ENCODE measurements around the gene CCT5. TPM values are rescaled to one million over a fixed set of nuclear protein-coding genes. Genes with fewer than 3 reads are reported as not detected.

Gene CCT5
- total and polyA plus RNA-seq, 2 donors (not counting 1 experiment from before 2014, with no cell fraction given) = 74.3 to 77.7 TPM

GRCh38 chr5:10300246-10300645, 50.2 kb downstream of the CCT5 start:
- intact Hi-C loops (cut with micrococcal nuclease) = no loop called here
- Histone ChIP-seq H3K27me3 (replicated peaks in 1 of 4; ENCODE audit: control extremely low read depth in 1 of 4, control insufficient read depth in 3 of 4, insufficient read depth in 4 of 4, low read length in 3 of 4) (no peaks in the 10 kb centered on the region), H3K4me2 (replicated peaks; ENCODE audit: low read depth, low read length, poor library complexity, severe bottlenecking) (no peak overlapping the region), H3K4me1 (ENCODE audit: control insufficient read depth in 2 of 2, insufficient read depth in 2 of 2, low read length in 2 of 2) (no peaks in the 10 kb centered on the region), H3K27ac (ENCODE audit: low read length in 2 of 2) (no peak overlapping the region), H3K9ac (ENCODE audit: low read length) (no peak overlapping the region), H3K4me3 (ENCODE audit: control extremely low read depth in 1 of 5, extremely low read depth in 1 of 5, insufficient read depth in 1 of 5, low read depth in 2 of 5, low read length in 4 of 5) (no peak overlapping the region), H2AFZ (ENCODE audit: insufficient read depth, low read depth, low read length, poor library complexity, severe bottlenecking) (no peak overlapping the region), H4K20me1 (ENCODE audit: control insufficient read depth, insufficient read depth, low read length, poor library complexity, severe bottlenecking) (no peaks in the 10 kb centered on the region), H3K79me2 (ENCODE audit: control insufficient read depth, insufficient read depth, low read length) (no peaks in the 10 kb centered on the region), H3K9me3 (ENCODE audit: control extremely low read depth in 1 of 3, control insufficient read depth in 2 of 3, insufficient read depth in 1 of 3, low read length in 2 of 3) (peaks cover 0 to 2% (median 0%) of the 10 kb centered on the region in 3 donors), H3K36me3 (replicated peaks in 1 of 2; ENCODE audit: control extremely low read depth in 1 of 2, control insufficient read depth in 1 of 2, extremely low read depth in 1 of 2, insufficient read depth in 2 of 2, low read length in 1 of 2) (no peaks in the 10 kb centered on the region)
- ATAC-seq (ENCODE audit: low read depth) = no peak
- TF ChIP-seq EZH2 (IDR thresholded peaks at IDR 0.05; ENCODE audit: borderline replicate concordance, insufficient read depth, low read depth, low read length, poor library complexity, severe bottlenecking) = no peak
- TF ChIP-seq, protein P1, sequence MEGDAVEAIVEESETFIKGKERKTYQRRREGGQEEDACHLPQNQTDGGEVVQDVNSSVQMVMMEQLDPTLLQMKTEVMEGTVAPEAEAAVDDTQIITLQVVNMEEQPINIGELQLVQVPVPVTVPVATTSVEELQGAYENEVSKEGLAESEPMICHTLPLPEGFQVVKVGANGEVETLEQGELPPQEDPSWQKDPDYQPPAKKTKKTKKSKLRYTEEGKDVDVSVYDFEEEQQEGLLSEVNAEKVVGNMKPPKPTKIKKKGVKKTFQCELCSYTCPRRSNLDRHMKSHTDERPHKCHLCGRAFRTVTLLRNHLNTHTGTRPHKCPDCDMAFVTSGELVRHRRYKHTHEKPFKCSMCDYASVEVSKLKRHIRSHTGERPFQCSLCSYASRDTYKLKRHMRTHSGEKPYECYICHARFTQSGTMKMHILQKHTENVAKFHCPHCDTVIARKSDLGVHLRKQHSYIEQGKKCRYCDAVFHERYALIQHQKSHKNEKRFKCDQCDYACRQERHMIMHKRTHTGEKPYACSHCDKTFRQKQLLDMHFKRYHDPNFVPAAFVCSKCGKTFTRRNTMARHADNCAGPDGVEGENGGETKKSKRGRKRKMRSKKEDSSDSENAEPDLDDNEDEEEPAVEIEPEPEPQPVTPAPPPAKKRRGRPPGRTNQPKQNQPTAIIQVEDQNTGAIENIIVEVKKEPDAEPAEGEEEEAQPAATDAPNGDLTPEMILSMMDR (IDR thresholded peaks at IDR 0.05) = no peak
- H3K4me1 Mint-ChIP-seq = no peaks in the 10 kb centered on the region
- CTCF ChIA-PET = no interaction called here
- H3K27ac Mint-ChIP-seq = no peak overlapping the region
- POLR2A ChIA-PET = no interaction called here
- H3K9me3 Mint-ChIP-seq (ENCODE audit: insufficient read depth) = no peaks in the 10 kb centered on the region
- no peak for DNase-seq
- no peak overlapping the region for H3K4me3 Mint-ChIP-seq
- peaks cover 19% of the 10 kb centered on the region for H3K27me3 Mint-ChIP-seq
- WGBS (ENCODE audit: insufficient coverage) = 98% methylated on average over 5 of the region's 5 CpGs

DNA sequence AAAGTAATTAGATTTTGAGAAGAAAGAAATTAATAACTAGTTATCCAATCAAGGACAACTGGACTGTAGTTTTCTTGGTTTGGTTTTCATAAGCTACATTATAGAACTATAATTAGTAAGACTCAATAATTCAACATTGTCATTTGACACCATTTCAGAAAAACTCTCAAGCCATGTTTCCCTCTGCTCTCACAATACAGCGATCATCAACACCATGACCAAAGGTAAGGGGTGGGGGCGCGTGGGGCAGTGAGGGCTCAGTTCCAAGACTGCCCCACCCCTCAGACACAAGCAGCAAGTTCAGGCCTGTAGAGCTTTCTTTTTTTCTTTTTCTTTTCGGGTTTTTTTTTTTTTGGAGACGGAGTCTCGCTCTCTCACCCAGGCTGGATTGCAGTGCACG, 51.2 kb downstream of the CCT5 start:
- H3K9me3 ChIP-seq (ENCODE audit: control extremely low read depth in 1 of 3, control insufficient read depth in 2 of 3, insufficient read depth in 1 of 3, low read length in 2 of 3) = peaks cover 0 to 2% (median 0%) of the 10 kb centered on the region in 3 donors
- ChIA-PET POLR2A (no interaction called here), CTCF (no interaction called here)
- no peak overlapping the region for H3K4me2 ChIP-seq (replicated peaks; ENCODE audit: low read depth, low read length, poor library complexity, severe bottlenecking)
- no peaks in the 10 kb centered on the region for H3K79me2 ChIP-seq (ENCODE audit: control insufficient read depth, insufficient read depth, low read length)
- peaks cover 26% of the 10 kb centered on the region for H3K27me3 Mint-ChIP-seq
- H3K27me3 ChIP-seq (replicated peaks in 1 of 4; ENCODE audit: control extremely low read depth in 1 of 4, control insufficient read depth in 3 of 4, insufficient read depth in 4 of 4, low read length in 3 of 4) = peaks cover 0 to 4% (median 4%) of the 10 kb centered on the region in 4 experiments
- H3K4me3 Mint-ChIP-seq = no peak overlapping the region
- no peak overlapping the region for H2AFZ ChIP-seq (ENCODE audit: insufficient read depth, low read depth, low read length, poor library complexity, severe bottlenecking)
- intact Hi-C loops (cut with micrococcal nuclease) = no loop called here
- H4K20me1 ChIP-seq (ENCODE audit: control insufficient read depth, insufficient read depth, low read length, poor library complexity, severe bottlenecking) = no peaks in the 10 kb centered on the region
- H3K27ac ChIP-seq (ENCODE audit: low read length in 2 of 2) = no peak overlapping the region
- no peak for TF ChIP-seq EZH2 (IDR thresholded peaks at IDR 0.05; ENCODE audit: borderline replicate concordance, insufficient read depth, low read depth, low read length, poor library complexity, severe bottlenecking)
- TF ChIP-seq, protein P1 (IDR thresholded peaks at IDR 0.05) = no peak
- no peak overlapping the region for H3K4me3 ChIP-seq (ENCODE audit: control extremely low read depth in 1 of 5, extremely low read depth in 1 of 5, insufficient read depth in 1 of 5, low read depth in 2 of 5, low read length in 4 of 5)
- no peaks in the 10 kb centered on the region for H3K9me3 Mint-ChIP-seq (ENCODE audit: insufficient read depth)
- no peaks in the 10 kb centered on the region for H3K4me1 ChIP-seq (ENCODE audit: control insufficient read depth in 2 of 2, insufficient read depth in 2 of 2, low read length in 2 of 2)
- ATAC-seq (ENCODE audit: low read depth) (no peak), DNase-seq (no peak)
- H3K27ac Mint-ChIP-seq = no peak overlapping the region
- WGBS (ENCODE audit: insufficient coverage) = 94% methylated on average over 6 of the region's 7 CpGs
- no peak overlapping the region for H3K9ac ChIP-seq (ENCODE audit: low read length)
- no peaks in the 10 kb centered on the region for H3K4me1 Mint-ChIP-seq
- no peaks in the 10 kb centered on the region for H3K36me3 ChIP-seq (replicated peaks in 1 of 2; ENCODE audit: control extremely low read depth in 1 of 2, control insufficient read depth in 1 of 2, extremely low read depth in 1 of 2, insufficient read depth in 2 of 2, low read length in 1 of 2)
